NB4 (cell line): ENCODE results near the gene CCDC82.

ENCODE experiments used
- POLR2A ChIP-seq: IDR thresholded peaks from 2 replicates; pipeline ENCODE4 v1.6.1; 2011; ENCODE audit warnings: mild to moderate bottlenecking; ENCODE audit not compliant: insufficient read length; ENCODE audit errors: extremely low read depth
- TF ChIP-seq, protein P1 (sequence below): IDR thresholded peaks from one replicate; pipeline ENCODE4 v1.5.1; 2012; ENCODE audit warnings: low read depth, low read length
- TF ChIP-seq, protein P2 (sequence below): IDR thresholded peaks from 2 replicates; pipeline ENCODE4 v1.6.1; 2011; ENCODE audit warnings: low read depth, low read length

DNA sequence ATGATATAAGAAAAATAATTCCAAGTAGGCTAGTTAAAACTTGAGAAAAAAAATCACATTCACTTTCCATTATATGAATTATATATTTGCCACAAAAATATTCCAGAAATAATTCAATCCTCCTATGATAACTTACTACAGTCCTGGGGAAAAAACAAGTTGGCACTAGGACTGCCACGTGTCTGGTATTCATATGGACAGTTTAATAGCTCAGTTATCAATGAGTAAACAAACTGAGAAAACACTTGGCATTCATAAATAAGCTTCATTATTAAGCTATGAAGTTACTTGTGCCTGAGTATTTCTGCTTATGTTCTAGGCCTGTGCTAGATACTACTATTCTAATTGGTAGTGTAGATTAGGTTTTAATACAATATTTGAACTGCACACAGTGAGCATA lies 24.2 kb downstream of the CCDC82 start:
- TF ChIP-seq, protein P1, sequence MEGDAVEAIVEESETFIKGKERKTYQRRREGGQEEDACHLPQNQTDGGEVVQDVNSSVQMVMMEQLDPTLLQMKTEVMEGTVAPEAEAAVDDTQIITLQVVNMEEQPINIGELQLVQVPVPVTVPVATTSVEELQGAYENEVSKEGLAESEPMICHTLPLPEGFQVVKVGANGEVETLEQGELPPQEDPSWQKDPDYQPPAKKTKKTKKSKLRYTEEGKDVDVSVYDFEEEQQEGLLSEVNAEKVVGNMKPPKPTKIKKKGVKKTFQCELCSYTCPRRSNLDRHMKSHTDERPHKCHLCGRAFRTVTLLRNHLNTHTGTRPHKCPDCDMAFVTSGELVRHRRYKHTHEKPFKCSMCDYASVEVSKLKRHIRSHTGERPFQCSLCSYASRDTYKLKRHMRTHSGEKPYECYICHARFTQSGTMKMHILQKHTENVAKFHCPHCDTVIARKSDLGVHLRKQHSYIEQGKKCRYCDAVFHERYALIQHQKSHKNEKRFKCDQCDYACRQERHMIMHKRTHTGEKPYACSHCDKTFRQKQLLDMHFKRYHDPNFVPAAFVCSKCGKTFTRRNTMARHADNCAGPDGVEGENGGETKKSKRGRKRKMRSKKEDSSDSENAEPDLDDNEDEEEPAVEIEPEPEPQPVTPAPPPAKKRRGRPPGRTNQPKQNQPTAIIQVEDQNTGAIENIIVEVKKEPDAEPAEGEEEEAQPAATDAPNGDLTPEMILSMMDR = no peak
- TF ChIP-seq, protein P2, sequence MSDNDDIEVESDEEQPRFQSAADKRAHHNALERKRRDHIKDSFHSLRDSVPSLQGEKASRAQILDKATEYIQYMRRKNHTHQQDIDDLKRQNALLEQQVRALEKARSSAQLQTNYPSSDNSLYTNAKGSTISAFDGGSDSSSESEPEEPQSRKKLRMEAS = no peak
- no peak for TF ChIP-seq POLR2A
